WTC11 (cell line): ENCODE data around the gene HSPB3. TPM values are rescaled to one million over a fixed set of nuclear protein-coding genes. Genes with fewer than 3 reads are reported as not detected.

Experiments
- ATAC-seq: fragments of 200-7000 bp; cut with Tn5 transposase; 2 replicates; pipeline ENCODE4 v1.10.0; 2021; ENCODE audit warnings: mild to moderate bottlenecking, moderate library complexity
- CTCF ChIA-PET: fragments of 300-600 bp; sonication (Branson Sonifier 250); formaldehyde crosslinking; loops from one replicate; lab custom pipeline; 2021; ENCODE audit warnings: antibody characterized with exemption; lab: Charles Lee
- POLR2A ChIA-PET: fragments of 350-600 bp; sonication (Branson Sonifier 250); formaldehyde crosslinking; loops from one replicate; lab custom pipeline; 2021; ENCODE audit warnings: antibody characterized with exemption; lab: Charles Lee
- DNase-seq: peaks from one replicate; pipeline ENCODE4 v3.0.0; 2021; ENCODE audit warnings: low spot score
- H3K27ac Mint-ChIP-seq: 2 replicates; pipeline ENCODE4 v1.8.0; 2021; ENCODE audit warnings: mixed read lengths
- H3K27me3 Mint-ChIP-seq: 2 replicates; pipeline ENCODE4 v1.8.0; 2021; ENCODE audit warnings: low read depth, mild to moderate bottlenecking, moderate library complexity, mixed read lengths
- H3K36me3 Mint-ChIP-seq: 2 replicates; pipeline ENCODE4 v1.8.0; 2021; ENCODE audit warnings: mixed read lengths
- H3K4me1 Mint-ChIP-seq: 2 replicates; pipeline ENCODE4 v1.8.0; 2022; ENCODE audit warnings: mixed read lengths
- H3K4me3 Mint-ChIP-seq: 2 replicates; pipeline ENCODE4 v1.8.0; 2021; ENCODE audit warnings: mild to moderate bottlenecking, moderate library complexity, mixed read lengths
- H3K9me3 Mint-ChIP-seq: 2 replicates; pipeline ENCODE4 v1.8.0; 2021; ENCODE audit warnings: mixed read lengths
- ATF1 ChIP-seq: sonication (generic); formaldehyde crosslinking; IDR thresholded peaks from 2 replicates; pipeline ENCODE4 v1.8.1; 2023; ENCODE audit warnings: mild to moderate bottlenecking, moderate library complexity, missing genetic modification reagents
- CREB1 ChIP-seq: sonication (generic); formaldehyde crosslinking; IDR thresholded peaks from 2 replicates; pipeline ENCODE4 v1.8.0; 2023; ENCODE audit warnings: mild to moderate bottlenecking, missing genetic modification reagents
- ERG ChIP-seq: fragments of 250-450 bp; sonication (Bioruptor Pico); IDR thresholded peaks from 2 replicates; pipeline ENCODE4 v1.8.0; 2021; ENCODE audit warnings: mild to moderate bottlenecking
- FOXP1 ChIP-seq: sonication (generic); formaldehyde crosslinking; IDR thresholded peaks from 2 replicates; pipeline ENCODE4 v1.8.0; 2022; ENCODE audit warnings: missing genetic modification reagents, mild to moderate bottlenecking, moderate library complexity, borderline replicate concordance
- HMGXB4 ChIP-seq: sonication (generic); formaldehyde crosslinking; IDR thresholded peaks from 2 replicates; pipeline ENCODE4 v1.8.1; 2023; ENCODE audit warnings: mild to moderate bottlenecking, moderate library complexity, missing genetic modification reagents
- IRF1 ChIP-seq: sonication (generic); formaldehyde crosslinking; IDR thresholded peaks from 2 replicates; pipeline ENCODE4 v1.8.0; 2023; ENCODE audit warnings: missing genetic modification reagents
- IRF2 ChIP-seq: sonication (generic); formaldehyde crosslinking; IDR thresholded peaks from 2 replicates; pipeline ENCODE4 v1.8.0; 2022; ENCODE audit warnings: low read depth, missing genetic modification reagents, borderline replicate concordance
- MXD4 ChIP-seq: fragments of 250-450 bp; sonication (Bioruptor Pico); IDR thresholded peaks from 2 replicates; pipeline ENCODE4 v1.8.0; 2021; ENCODE audit warnings: mild to moderate bottlenecking, moderate library complexity, borderline replicate concordance
- MYBL2 ChIP-seq: sonication (generic); formaldehyde crosslinking; IDR thresholded peaks from 2 replicates; pipeline ENCODE4 v1.8.1; 2023; ENCODE audit warnings: mild to moderate bottlenecking, moderate library complexity, missing genetic modification reagents
- NFE2L1 ChIP-seq: sonication (generic); formaldehyde crosslinking; IDR thresholded peaks from 2 replicates; pipeline ENCODE4 v1.8.1; 2023; ENCODE audit warnings: missing genetic modification reagents
- NR1H2 ChIP-seq: sonication (generic); formaldehyde crosslinking; IDR thresholded peaks from 2 replicates; pipeline ENCODE4 v1.9.0; 2021; ENCODE audit warnings: mild to moderate bottlenecking, moderate library complexity, missing genetic modification reagents
- NR2C2 ChIP-seq: sonication (generic); formaldehyde crosslinking; IDR thresholded peaks from 2 replicates; pipeline ENCODE4 v1.8.0; 2022; ENCODE audit warnings: mild to moderate bottlenecking, missing genetic modification reagents
- SMAD3 ChIP-seq: sonication (generic); formaldehyde crosslinking; IDR thresholded peaks from 2 replicates; pipeline ENCODE4 v1.8.0; 2022; ENCODE audit warnings: missing genetic modification reagents, mild to moderate bottlenecking, borderline replicate concordance
- SMAD4 ChIP-seq: sonication (generic); formaldehyde crosslinking; IDR thresholded peaks from 2 replicates; pipeline ENCODE4 v1.8.0; 2022; ENCODE audit warnings: mild to moderate bottlenecking, missing genetic modification reagents
- SP1 ChIP-seq: sonication (generic); formaldehyde crosslinking; conservative IDR thresholded peaks from 2 replicates; pipeline ENCODE4 v1.8.1; 2022; ENCODE audit warnings: missing genetic modification reagents
- TCF7 ChIP-seq: sonication (generic); formaldehyde crosslinking; IDR thresholded peaks from 2 replicates; pipeline ENCODE4 v1.8.0; 2022; ENCODE audit warnings: mild to moderate bottlenecking, low read depth, missing genetic modification reagents, moderate library complexity
- TEAD1 ChIP-seq: sonication (generic); formaldehyde crosslinking; IDR thresholded peaks from 2 replicates; pipeline ENCODE4 v1.8.0; 2022; ENCODE audit warnings: mild to moderate bottlenecking, missing genetic modification reagents
- TP53 ChIP-seq: sonication (generic); formaldehyde crosslinking; IDR thresholded peaks from 2 replicates; pipeline ENCODE4 v1.8.1; 2023; ENCODE audit warnings: mild to moderate bottlenecking, missing genetic modification reagents
- USF1 ChIP-seq: sonication (generic); formaldehyde crosslinking; IDR thresholded peaks from 2 replicates; pipeline ENCODE4 v1.8.0; 2022; ENCODE audit warnings: mild to moderate bottlenecking, missing genetic modification reagents
- ZBTB21 ChIP-seq: sonication (generic); formaldehyde crosslinking; IDR thresholded peaks from 2 replicates; pipeline ENCODE4 v1.8.1; 2023; ENCODE audit warnings: mild to moderate bottlenecking, missing genetic modification reagents, borderline replicate concordance
- ZMAT4 ChIP-seq: fragments of 250-450 bp; sonication (Bioruptor Pico); IDR thresholded peaks from 2 replicates; pipeline ENCODE4 v1.9.0; 2021; ENCODE audit warnings: mild to moderate bottlenecking
- ZNF232 ChIP-seq: sonication (generic); formaldehyde crosslinking; IDR thresholded peaks from 2 replicates; pipeline ENCODE4 v1.8.0; 2022; ENCODE audit warnings: mild to moderate bottlenecking, missing genetic modification reagents
- ZNF281 ChIP-seq: sonication (generic); formaldehyde crosslinking; IDR thresholded peaks from 2 replicates; pipeline ENCODE4 v1.8.0; 2023; ENCODE audit warnings: mild to moderate bottlenecking, missing genetic modification reagents
- ZNF396 ChIP-seq: fragments of 250-450 bp; sonication (Bioruptor Pico); IDR thresholded peaks from 2 replicates; pipeline ENCODE4 v1.8.0; 2021; ENCODE audit warnings: mild to moderate bottlenecking, moderate library complexity, borderline replicate concordance
- ZNF423 ChIP-seq: fragments of 250-450 bp; sonication (Bioruptor Pico); IDR thresholded peaks from 2 replicates; pipeline ENCODE4 v2.1.2; 2022; ENCODE audit warnings: mild to moderate bottlenecking, moderate library complexity
- ZNF532 ChIP-seq: fragments of 250-450 bp; sonication (Bioruptor Pico); IDR thresholded peaks from 2 replicates; pipeline ENCODE4 v1.9.0; 2021; ENCODE audit warnings: mild to moderate bottlenecking, borderline replicate concordance
- total RNA-seq: library from RNA; stranded (reverse); gene quantifications from 3 replicates; pipeline ENCODE4 v1.2.3, GENCODE V29; 2021

HSPB3 gene
- total RNA-seq, 1 experiment from 2014 or later, result not detected

- H3K36me3 Mint-ChIP-seq, result peaks cover 8% of the 10 kb centered on the region
- H3K4me3 Mint-ChIP-seq, result no peak overlapping the region
- CTCF ChIA-PET, result interaction anchor here (0.9 kb wide), 1 partner anchor 206 kb away, joined by 3 read pairs; no protein-coding TSS in a partner anchor
- TF ChIP-seq NR2C2 (CRISPR knock-in tag) (no peak), USF1 (CRISPR knock-in tag) (no peak), ZMAT4 (CRISPR knock-in tag) (no peak), MXD4 (no peak), TP53 (no peak), HMGXB4 (no peak), TEAD1 (no peak), SMAD4 (CRISPR knock-in tag) (no peak), IRF1 (CRISPR knock-in tag) (no peak), SMAD3 (no peak), ZNF423 (CRISPR knock-in tag) (no peak), ZNF232 (CRISPR knock-in tag) (no peak), ERG (CRISPR knock-in tag) (no peak), ZNF281 (CRISPR knock-in tag) (no peak), NFE2L1 (CRISPR knock-in tag) (no peak), IRF2 (CRISPR knock-in tag) (no peak), FOXP1 (CRISPR knock-in tag) (no peak), ATF1 (no peak), CREB1 (CRISPR knock-in tag) (no peak), SP1 (no peak)
- POLR2A ChIA-PET, result no interaction called here
- ATAC-seq (no peak), DNase-seq (no peak)
- no peak overlapping the region for H3K27ac Mint-ChIP-seq
- peaks cover 13% of the 10 kb centered on the region for H3K9me3 Mint-ChIP-seq
- 0 out of 2 replicates have a peak, but pooled peaks cover 3% of the 10 kb centered on the region for H3K4me1 Mint-ChIP-seq
- no peaks in the 10 kb centered on the region for H3K27me3 Mint-ChIP-seq
These were observed 5.6 kb upstream of the HSPB3 start for GRCh38 chr5:54449923-54450322.

GRCh38 chr5:54450542-54450941 lies 5.0 kb upstream of the HSPB3 start:
- POLR2A ChIA-PET, result interaction anchor here (0.5 kb wide), 1 partner anchor 140 kb away, joined by 3 read pairs; the partner anchor contains the start of gene ARL15
- TF ChIP-seq TCF7 (CRISPR knock-in tag) (no peak), ZNF396 (CRISPR knock-in tag) (no peak), NFE2L1 (CRISPR knock-in tag) (no peak), ZBTB21 (CRISPR knock-in tag) (no peak), NR2C2 (CRISPR knock-in tag) (no peak), ZNF532 (CRISPR knock-in tag) (no peak), MYBL2 (CRISPR knock-in tag) (no peak), SP1 (no peak), NR1H2 (CRISPR knock-in tag) (no peak)

More at GRCh38 chr5:54450542-54450941, 5.0 kb upstream of the HSPB3 start:
- no peak overlapping the region for H3K27ac Mint-ChIP-seq
- ATAC-seq (peak; percentile 98), DNase-seq (peak; percentile 38)
- H3K9me3 Mint-ChIP-seq, result peaks cover 6% of the 10 kb centered on the region
- peaks cover 2% of the 10 kb centered on the region for H3K36me3 Mint-ChIP-seq
- no peak overlapping the region for H3K4me3 Mint-ChIP-seq
- H3K4me1 Mint-ChIP-seq, result no peaks in the 10 kb centered on the region
- H3K27me3 Mint-ChIP-seq, result no peaks in the 10 kb centered on the region
- CTCF ChIA-PET, result interaction anchor here (0.7 kb wide), 1 partner anchor 59 kb away, joined by 4 read pairs; no protein-coding TSS in a partner anchor
